Neural cell (in vitro differentiated cells): ENCODE measurements around the gene PGBD5. TPM values are rescaled to one million over a fixed set of nuclear protein-coding genes. Genes with fewer than 3 reads are reported as not detected.
A peak's percentile ranks its signal among the peaks of the same experiment; 100 is the strongest.

Experiments used
- H2AFZ ChIP-seq: fragments of 200-600, 300-800 bp; sonication (generic), shearing (Covaris generic); 2 replicates; pipeline ENCODE4 v1.6.0; 2014; ENCODE audit warnings: low read depth, mild to moderate bottlenecking, antibody characterized with exemption, low read length, moderate library complexity
- H3F3A ChIP-seq: fragments of 200-600 bp; shearing (Covaris generic); 2 replicates; pipeline ENCODE4 v1.6.1; 2016; ENCODE audit warnings: mild to moderate bottlenecking, moderate library complexity, mixed read lengths, antibody characterized with exemption, low read length; ENCODE audit not compliant: insufficient read depth, poor library complexity, severe bottlenecking
- H3K27ac ChIP-seq: fragments of 200-600, 300-800 bp; sonication (generic), shearing (Covaris generic); 2 replicates; pipeline ENCODE4 v1.5.1; 2014; ENCODE audit warnings: mild to moderate bottlenecking, low read length, moderate library complexity
- H3K27me3 ChIP-seq: fragments of 300-800, 200-600 bp; sonication (generic), shearing (Covaris generic); 2 replicates; pipeline ENCODE4 v1.6.0; 2014; ENCODE audit warnings: mild to moderate bottlenecking, low read depth, low read length, moderate library complexity; ENCODE audit not compliant: insufficient read depth
- H3K36me3 ChIP-seq: fragments of 300-800, 200-600 bp; sonication (generic), shearing (Covaris generic); 2 replicates; pipeline ENCODE4 v1.5.1; 2014; ENCODE audit warnings: mild to moderate bottlenecking, antibody characterized with exemption, low read length, moderate library complexity; ENCODE audit not compliant: insufficient read depth
- H3K4me2 ChIP-seq: fragments of 300-800, 200-600 bp; sonication (generic), shearing (Covaris generic); 2 replicates; pipeline ENCODE4 v1.6.0; 2014; ENCODE audit warnings: mild to moderate bottlenecking, low read length
- H3K4me3 ChIP-seq: fragments of 300-800, 200-600 bp; sonication (generic), shearing (Covaris generic); 2 replicates; pipeline ENCODE4 v1.5.1; 2014; ENCODE audit warnings: mild to moderate bottlenecking, low read length, moderate library complexity
- H3K79me2 ChIP-seq: fragments of 200-600 bp; shearing (Covaris generic); replicated peaks from 2 replicates; pipeline ENCODE4 v1.6.0; 2014; ENCODE audit warnings: mild to moderate bottlenecking, low read length, moderate library complexity; ENCODE audit not compliant: insufficient read depth
- H3K9ac ChIP-seq: fragments of 300-800, 200-600 bp; sonication (generic), shearing (Covaris generic); 2 replicates; pipeline ENCODE4 v1.6.1; 2016; ENCODE audit warnings: mild to moderate bottlenecking, low read length, mixed read lengths
- H3K9me2 ChIP-seq: fragments of 200-600 bp; shearing (Covaris generic); 2 replicates; pipeline ENCODE4 v1.6.1; 2016; ENCODE audit warnings: mild to moderate bottlenecking, low read length, mixed read lengths; ENCODE audit not compliant: insufficient read depth
- H3K9me3 ChIP-seq: fragments of 200-600, 300-800 bp; sonication (generic), shearing (Covaris generic); 2 replicates; pipeline ENCODE4 v1.6.1; 2016; ENCODE audit warnings: mild to moderate bottlenecking, mixed run types, low read length, moderate library complexity, mixed read lengths
- H4K20me1 ChIP-seq: fragments of 200-600 bp; shearing (Covaris generic); 2 replicates; pipeline ENCODE4 v1.6.1; 2016; ENCODE audit warnings: mild to moderate bottlenecking, mixed run types; ENCODE audit not compliant: insufficient read depth
- EP300 ChIP-seq: fragments of 450-650 bp; conservative IDR thresholded peaks from 2 replicates; pipeline ENCODE4 v1.6.1; 2014; ENCODE audit warnings: antibody characterized with exemption, mild to moderate bottlenecking, moderate library complexity; ENCODE audit not compliant: poor library complexity, severe bottlenecking
- EZH2 ChIP-seq: fragments of 200-600, 300-800 bp; shearing (Covaris generic), sonication (generic); IDR thresholded peaks from 2 replicates; pipeline ENCODE4 v1.6.1; 2014; ENCODE audit warnings: antibody characterized with exemption, low read length, borderline replicate concordance, mild to moderate bottlenecking; ENCODE audit not compliant: insufficient read depth, poor library complexity, severe bottlenecking
- MXI1 ChIP-seq: fragments of 450-650 bp; conservative IDR thresholded peaks from 2 replicates; pipeline ENCODE4 v1.6.1; 2014; ENCODE audit warnings: antibody characterized with exemption, mild to moderate bottlenecking; ENCODE audit not compliant: poor library complexity, severe bottlenecking
- POLR2AphosphoS5 ChIP-seq: IDR thresholded peaks from 2 replicates; pipeline ENCODE4 v1.6.1; 2012
- RAD21 ChIP-seq: fragments of 450-650 bp; conservative IDR thresholded peaks from 2 replicates; pipeline ENCODE4 v1.6.1; 2014; ENCODE audit warnings: antibody characterized with exemption, mild to moderate bottlenecking, moderate library complexity
- SMC3 ChIP-seq: fragments of 450-650 bp; conservative IDR thresholded peaks from 2 replicates; pipeline ENCODE4 v1.6.1; 2014; ENCODE audit warnings: antibody characterized with exemption, mild to moderate bottlenecking, moderate library complexity; ENCODE audit not compliant: poor library complexity
- TAF1 ChIP-seq: IDR thresholded peaks from 2 replicates; pipeline ENCODE4 v1.6.1; 2012; ENCODE audit warnings: low read depth
- polyA plus RNA-seq: library from polyadenylated mRNA; depleted of rRNA; stranded (reverse); fragments of >200 nt; gene quantifications from 2 replicates; pipeline ENCODE4 v1.2.3, GENCODE V29; 2014
- TF ChIP-seq, protein P1 (sequence below): IDR thresholded peaks from 2 replicates; pipeline ENCODE4 v1.6.1; 2012; ENCODE audit warnings: borderline replicate concordance
- TF ChIP-seq, protein P2 (sequence below): fragments of 450-650 bp; IDR thresholded peaks from 2 replicates; pipeline ENCODE4 v1.5.1; 2014; ENCODE audit warnings: antibody characterized with exemption, mild to moderate bottlenecking, moderate library complexity; ENCODE audit not compliant: poor library complexity, severe bottlenecking

Gene PGBD5
- polyA plus RNA-seq, 1 donor from 2014 or later = 16.3 TPM

DNA sequence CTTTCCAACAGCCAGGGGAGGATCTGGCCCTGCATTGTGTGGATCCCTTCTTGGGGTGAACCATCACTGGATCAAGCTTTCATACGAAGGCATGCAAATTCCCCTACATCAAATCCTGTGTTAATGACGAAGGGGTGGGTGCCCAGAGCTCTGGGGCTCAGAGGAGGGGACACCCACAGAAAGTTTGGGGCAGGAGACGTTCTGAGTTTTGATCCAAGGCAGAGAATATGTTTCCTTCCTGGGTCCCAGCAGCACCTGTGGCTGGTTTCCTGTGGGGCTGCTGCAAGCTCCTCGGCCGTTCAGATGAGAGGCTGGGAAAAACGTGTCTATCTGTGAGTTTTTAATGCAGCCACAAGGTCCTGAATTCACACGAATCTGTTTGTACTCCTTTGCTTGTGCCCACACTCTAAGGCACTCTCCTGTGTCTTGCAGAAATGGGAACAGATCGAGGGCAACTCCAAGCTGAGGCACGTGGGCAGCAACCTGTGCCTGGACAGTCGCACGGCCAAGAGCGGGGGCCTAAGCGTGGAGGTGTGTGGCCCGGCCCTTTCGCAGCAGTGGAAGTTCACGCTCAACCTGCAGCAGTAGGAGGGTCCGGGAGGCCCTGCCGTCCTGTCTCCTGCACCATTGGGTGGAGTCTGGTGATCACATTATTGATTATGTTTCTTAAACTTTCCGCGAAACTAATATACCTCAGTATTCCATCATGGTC, 147.1 kb downstream of the PGBD5 start:
- no peaks in the 10 kb centered on the region for H3K27me3 ChIP-seq
- no peak overlapping the region for H2AFZ ChIP-seq
- H3K27ac ChIP-seq = no peak overlapping the region
- H3K4me2 ChIP-seq = no peak overlapping the region
- no peak overlapping the region for H3K9ac ChIP-seq
- no peaks in the 10 kb centered on the region for H4K20me1 ChIP-seq
- H3F3A ChIP-seq = peaks cover 3% of the 10 kb centered on the region
- no peak for TF ChIP-seq MXI1
- TF ChIP-seq EZH2 = no peak
- TF ChIP-seq, protein P1, sequence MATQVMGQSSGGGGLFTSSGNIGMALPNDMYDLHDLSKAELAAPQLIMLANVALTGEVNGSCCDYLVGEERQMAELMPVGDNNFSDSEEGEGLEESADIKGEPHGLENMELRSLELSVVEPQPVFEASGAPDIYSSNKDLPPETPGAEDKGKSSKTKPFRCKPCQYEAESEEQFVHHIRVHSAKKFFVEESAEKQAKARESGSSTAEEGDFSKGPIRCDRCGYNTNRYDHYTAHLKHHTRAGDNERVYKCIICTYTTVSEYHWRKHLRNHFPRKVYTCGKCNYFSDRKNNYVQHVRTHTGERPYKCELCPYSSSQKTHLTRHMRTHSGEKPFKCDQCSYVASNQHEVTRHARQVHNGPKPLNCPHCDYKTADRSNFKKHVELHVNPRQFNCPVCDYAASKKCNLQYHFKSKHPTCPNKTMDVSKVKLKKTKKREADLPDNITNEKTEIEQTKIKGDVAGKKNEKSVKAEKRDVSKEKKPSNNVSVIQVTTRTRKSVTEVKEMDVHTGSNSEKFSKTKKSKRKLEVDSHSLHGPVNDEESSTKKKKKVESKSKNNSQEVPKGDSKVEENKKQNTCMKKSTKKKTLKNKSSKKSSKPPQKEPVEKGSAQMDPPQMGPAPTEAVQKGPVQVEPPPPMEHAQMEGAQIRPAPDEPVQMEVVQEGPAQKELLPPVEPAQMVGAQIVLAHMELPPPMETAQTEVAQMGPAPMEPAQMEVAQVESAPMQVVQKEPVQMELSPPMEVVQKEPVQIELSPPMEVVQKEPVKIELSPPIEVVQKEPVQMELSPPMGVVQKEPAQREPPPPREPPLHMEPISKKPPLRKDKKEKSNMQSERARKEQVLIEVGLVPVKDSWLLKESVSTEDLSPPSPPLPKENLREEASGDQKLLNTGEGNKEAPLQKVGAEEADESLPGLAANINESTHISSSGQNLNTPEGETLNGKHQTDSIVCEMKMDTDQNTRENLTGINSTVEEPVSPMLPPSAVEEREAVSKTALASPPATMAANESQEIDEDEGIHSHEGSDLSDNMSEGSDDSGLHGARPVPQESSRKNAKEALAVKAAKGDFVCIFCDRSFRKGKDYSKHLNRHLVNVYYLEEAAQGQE = no peak
- no peak for TF ChIP-seq EP300
- TF ChIP-seq, protein P2, sequence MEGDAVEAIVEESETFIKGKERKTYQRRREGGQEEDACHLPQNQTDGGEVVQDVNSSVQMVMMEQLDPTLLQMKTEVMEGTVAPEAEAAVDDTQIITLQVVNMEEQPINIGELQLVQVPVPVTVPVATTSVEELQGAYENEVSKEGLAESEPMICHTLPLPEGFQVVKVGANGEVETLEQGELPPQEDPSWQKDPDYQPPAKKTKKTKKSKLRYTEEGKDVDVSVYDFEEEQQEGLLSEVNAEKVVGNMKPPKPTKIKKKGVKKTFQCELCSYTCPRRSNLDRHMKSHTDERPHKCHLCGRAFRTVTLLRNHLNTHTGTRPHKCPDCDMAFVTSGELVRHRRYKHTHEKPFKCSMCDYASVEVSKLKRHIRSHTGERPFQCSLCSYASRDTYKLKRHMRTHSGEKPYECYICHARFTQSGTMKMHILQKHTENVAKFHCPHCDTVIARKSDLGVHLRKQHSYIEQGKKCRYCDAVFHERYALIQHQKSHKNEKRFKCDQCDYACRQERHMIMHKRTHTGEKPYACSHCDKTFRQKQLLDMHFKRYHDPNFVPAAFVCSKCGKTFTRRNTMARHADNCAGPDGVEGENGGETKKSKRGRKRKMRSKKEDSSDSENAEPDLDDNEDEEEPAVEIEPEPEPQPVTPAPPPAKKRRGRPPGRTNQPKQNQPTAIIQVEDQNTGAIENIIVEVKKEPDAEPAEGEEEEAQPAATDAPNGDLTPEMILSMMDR = no peak
- no peak for TF ChIP-seq POLR2AphosphoS5
- no peaks in the 10 kb centered on the region for H3K36me3 ChIP-seq
- no peak overlapping the region for H3K4me3 ChIP-seq
- no peaks in the 10 kb centered on the region for H3K9me2 ChIP-seq
- H3K9me3 ChIP-seq = no peaks in the 10 kb centered on the region
- no peaks in the 10 kb centered on the region for H3K79me2 ChIP-seq

DNA sequence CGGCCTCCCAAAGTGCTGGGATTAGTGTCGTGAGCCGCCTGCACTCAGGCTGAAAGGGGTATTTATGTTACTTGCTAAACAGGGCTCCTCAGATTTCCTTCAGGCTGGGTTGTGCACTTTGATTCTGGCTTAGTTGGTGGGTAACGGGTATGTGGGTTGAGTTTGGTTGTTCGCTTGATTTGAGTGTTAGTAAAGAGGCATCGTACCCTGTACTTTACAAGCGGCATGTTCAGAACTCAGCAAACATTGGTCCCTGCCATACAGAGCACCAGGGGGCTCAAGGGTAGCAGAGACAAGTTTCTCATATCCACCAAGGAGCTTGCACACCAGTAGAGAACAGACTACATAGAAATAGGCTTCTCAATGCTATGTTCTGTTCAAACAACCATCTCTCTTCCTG, 147.8 kb downstream of the PGBD5 start:
- H3K9me3 ChIP-seq = no peaks in the 10 kb centered on the region
- peak overlapping the region; percentile 92 for H3K27ac ChIP-seq
- H3K27me3 ChIP-seq = no peaks in the 10 kb centered on the region
- TF ChIP-seq EZH2 (no peak), EP300 (no peak), SMC3 (no peak), RAD21 (no peak), TAF1 (no peak), POLR2AphosphoS5 (no peak), MXI1 (no peak)
- TF ChIP-seq, protein P2 = no peak
- TF ChIP-seq, protein P1 = no peak
- H3K4me2 ChIP-seq = no peak overlapping the region
- H2AFZ ChIP-seq = no peak overlapping the region
- no peaks in the 10 kb centered on the region for H4K20me1 ChIP-seq
- H3F3A ChIP-seq = peaks cover 3% of the 10 kb centered on the region
- H3K9ac ChIP-seq = peak overlapping the region; percentile 61
- H3K36me3 ChIP-seq = no peaks in the 10 kb centered on the region
- H3K4me3 ChIP-seq = no peak overlapping the region
- H3K79me2 ChIP-seq = no peaks in the 10 kb centered on the region
- no peaks in the 10 kb centered on the region for H3K9me2 ChIP-seq
